RWPE2 (cell line): ENCODE results near the gene TBC1D19.
"Not testable (repeated sequence)": the region's sequence is repeated elsewhere in the genome, so short reads cannot be mapped to it uniquely, and the experiment has no call there.

Experiments used
- ATAC-seq: fragments of 200-7000 bp; cut with Tn5 transposase; 3 replicates; pipeline ENCODE4 v1.9.1; 2021; ENCODE audit warnings: low read depth
- DNase-seq: peaks from one replicate; pipeline ENCODE4 v3.0.0-alpha.2; 2020; ENCODE audit warnings: low spot score
- H3K27ac ChIP-seq: fragments of 450-650 bp; 2 replicates; pipeline ENCODE4 v1.5.1; 2017; ENCODE audit warnings: mild to moderate bottlenecking; ENCODE audit not compliant: poor library complexity, severe bottlenecking
- H3K27me3 ChIP-seq: fragments of 250-450 bp; sonication (Bioruptor Pico); 2 replicates; pipeline ENCODE4 v1.5.1; 2021; ENCODE audit warnings: mild to moderate bottlenecking, moderate library complexity; ENCODE audit not compliant: insufficient read depth, poor library complexity, severe bottlenecking
- H3K36me3 ChIP-seq: fragments of 250-450 bp; sonication (Bioruptor Pico); 2 replicates; pipeline ENCODE4 v1.5.1; 2020; ENCODE audit warnings: low read depth, mild to moderate bottlenecking, moderate library complexity
- H3K4me1 ChIP-seq: fragments of 250-450 bp; sonication (Bioruptor Pico); 2 replicates; pipeline ENCODE4 v1.5.1; 2021; ENCODE audit warnings: mild to moderate bottlenecking, moderate library complexity; ENCODE audit not compliant: insufficient read depth, poor library complexity, severe bottlenecking
- H3K4me3 ChIP-seq: fragments of 250-450 bp; sonication (Bioruptor Pico); 2 replicates; pipeline ENCODE4 v1.5.1; 2021; ENCODE audit warnings: mild to moderate bottlenecking, moderate library complexity; ENCODE audit not compliant: severe bottlenecking
- H3K9me3 ChIP-seq: fragments of 250-450 bp; sonication (Bioruptor Pico); 2 replicates; pipeline ENCODE4 v1.5.1; 2021; ENCODE audit warnings: mild to moderate bottlenecking, moderate library complexity; ENCODE audit not compliant: severe bottlenecking
- CTCF ChIP-seq: fragments of 450-650 bp; IDR thresholded peaks from one replicate; pipeline ENCODE4 v1.5.1; 2017; ENCODE audit warnings: mild to moderate bottlenecking, moderate library complexity; ENCODE audit not compliant: poor library complexity, severe bottlenecking

Gene TBC1D19

GRCh38 chr4:26584725-26585124 lies 841 bp downstream of the TBC1D19 start:
- TF ChIP-seq CTCF: no peak
- peak overlapping the region; percentile 51 for H3K27ac ChIP-seq
- no peak for DNase-seq

GRCh38 chr4:26589705-26590104 lies 5.8 kb downstream of the TBC1D19 start:
- no peak for DNase-seq
- TF ChIP-seq CTCF: no peak
- no peaks in the 10 kb centered on the region for H3K9me3 ChIP-seq
- H3K27me3 ChIP-seq: no peaks in the 10 kb centered on the region
- H3K4me3 ChIP-seq: no peak overlapping the region
- H3K36me3 ChIP-seq: no peaks in the 10 kb centered on the region; the same call in 1 of the 2 replicates
- H3K4me1 ChIP-seq: peaks cover 10% of the 10 kb centered on the region
- H3K27ac ChIP-seq: no peak overlapping the region
- no peak for ATAC-seq

More at GRCh38 chr4:26584725-26585124, 841 bp downstream of the TBC1D19 start:
- ATAC-seq: no peak
- Histone ChIP-seq H3K27me3 (no peaks in the 10 kb centered on the region), H3K9me3 (no peaks in the 10 kb centered on the region), H3K4me3 (peak overlapping the region; percentile 47), H3K4me1 (peaks cover 5% of the 10 kb centered on the region), H3K36me3 (no peaks in the 10 kb centered on the region; the same call in 1 of the 2 replicates)

- DNase-seq: no peak
- H3K27ac ChIP-seq: no peak overlapping the region
- H3K9me3 ChIP-seq: no peaks in the 10 kb centered on the region
- no peaks in the 10 kb centered on the region for H3K27me3 ChIP-seq
- peaks cover 5% of the 10 kb centered on the region for H3K4me1 ChIP-seq
- no peak overlapping the region for H3K4me3 ChIP-seq
- no peaks in the 10 kb centered on the region for H3K36me3 ChIP-seq
- peak; percentile 81 for ATAC-seq
- TF ChIP-seq CTCF: no peak
Observed at GRCh38 chr4:26590639-26591038, 6.8 kb downstream of the TBC1D19 start.

- H3K36me3 ChIP-seq, H3K9me3 ChIP-seq, DNase-seq, H3K27me3 ChIP-seq, H3K4me3 ChIP-seq, ATAC-seq, H3K27ac ChIP-seq, H3K4me1 ChIP-seq: not testable (repeated sequence)
Observed at GRCh38 chr4:26593557-26593956, 9.7 kb downstream of the TBC1D19 start.

GRCh38 chr4:26594371-26594770 lies 10.5 kb downstream of the TBC1D19 start:
- TF ChIP-seq CTCF: no peak
- H3K9me3 ChIP-seq: no peaks in the 10 kb centered on the region
- no peaks in the 10 kb centered on the region for H3K36me3 ChIP-seq
- H3K4me1 ChIP-seq: peaks cover 5% of the 10 kb centered on the region
- DNase-seq: no peak
- H3K27me3 ChIP-seq: no peaks in the 10 kb centered on the region
- no peak for ATAC-seq
- H3K4me3 ChIP-seq: no peak overlapping the region
- H3K27ac ChIP-seq: no peak overlapping the region
